Head of caudate nucleus (tissue), 42 donors: ENCODE results near the gene CHRNB2.

Experiments used
- DNase-seq, 42 donors: peaks; one replicate each; pipeline versions ENCODE4 v3.0.0 to v3.0.0-alpha.2; 2020 to 2021; ENCODE audit warnings: mixed read lengths in 7 of 42
- intact Hi-C: fragments of 100-400 bp; cut with DNase I; formaldehyde crosslinking; loops from one replicate; pipeline ENCODE4 v1.15.0; 2022

CHRNB2 gene

DNA sequence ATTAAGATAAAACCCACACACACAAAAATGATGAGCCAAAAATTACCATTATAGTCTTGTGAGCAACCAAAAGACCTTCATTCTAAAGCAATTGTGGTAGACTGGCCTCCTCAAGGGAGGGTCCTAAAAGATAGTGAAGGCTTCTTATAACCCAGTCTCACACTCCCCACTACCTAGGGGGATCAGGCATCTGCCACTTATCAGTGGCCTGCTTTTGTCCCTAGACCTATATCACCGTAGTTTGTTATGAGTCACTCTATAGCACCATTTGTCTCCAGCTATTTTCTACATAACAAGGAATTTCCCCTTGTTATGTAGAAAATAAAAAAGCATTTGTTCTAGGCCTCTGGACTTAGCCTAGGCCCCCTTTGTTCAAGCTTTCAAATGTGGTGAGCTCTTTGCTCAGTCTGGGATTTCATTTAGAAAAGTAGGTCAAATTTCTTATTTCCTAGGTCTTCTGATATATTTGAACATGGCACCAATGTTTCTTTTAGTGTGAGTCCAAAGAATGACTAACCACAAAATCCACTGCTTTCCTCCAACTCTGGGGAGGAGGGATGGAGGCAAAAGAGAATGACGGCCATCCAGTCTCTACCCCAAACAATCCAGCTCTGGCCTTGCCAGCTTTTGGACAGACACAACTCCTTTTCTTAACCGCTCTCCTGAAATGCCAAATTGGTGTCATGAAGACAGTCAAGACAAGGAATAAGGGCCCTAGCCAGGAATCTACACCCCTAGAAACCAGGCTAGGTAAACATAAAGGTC is 31.5 kb downstream of the CHRNB2 start:
- DNase-seq: peak in 7 of 42 donors; percentile 35 to 77 (median 41)
- intact Hi-C loops: no loop called here

DNA sequence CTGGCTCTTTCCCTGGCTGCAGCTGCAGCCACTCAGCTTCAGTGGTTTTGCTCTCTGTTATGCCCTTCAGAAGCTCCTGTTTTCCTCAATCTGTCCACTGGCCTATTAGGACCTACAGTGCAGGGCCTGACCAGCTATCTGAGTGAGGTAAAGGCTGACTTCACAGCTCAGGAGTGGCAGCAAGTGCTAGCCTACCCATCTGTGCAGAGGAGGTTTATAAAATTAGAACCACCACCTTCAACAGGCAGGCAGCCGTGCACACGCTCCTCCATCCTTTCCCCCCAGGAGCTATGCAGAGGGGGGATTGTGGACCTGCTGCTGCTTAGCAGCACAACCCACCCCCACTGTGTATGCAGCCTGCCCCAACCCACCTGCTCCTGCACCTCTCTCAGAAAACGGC is 32.1 kb downstream of the CHRNB2 start:
- peak in 30 of 42 donors; percentile 19 to 81 (median 51) for DNase-seq
- intact Hi-C loops: no loop called here

DNA sequence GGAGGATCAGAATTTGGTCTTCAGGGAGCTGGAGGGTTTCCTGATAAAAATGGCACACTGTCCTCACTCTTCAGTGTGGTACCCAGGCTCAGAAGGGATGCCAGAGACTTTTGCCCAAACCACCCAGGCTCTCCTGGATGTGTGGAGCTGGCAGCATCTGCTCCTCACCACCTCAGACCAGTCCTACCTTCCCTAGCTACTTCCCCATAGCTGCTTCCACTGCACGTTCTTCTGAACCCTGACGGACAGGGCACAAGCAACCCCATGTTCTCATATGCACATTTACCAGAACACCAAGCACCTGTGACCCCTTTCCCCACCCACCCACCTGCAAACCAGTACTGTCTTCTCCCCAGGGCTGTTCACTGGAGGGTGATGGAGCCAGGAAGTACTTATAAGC is 35.7 kb downstream of the CHRNB2 start:
- DNase-seq: peak in 1 of 42 donors; percentile 18

DNA sequence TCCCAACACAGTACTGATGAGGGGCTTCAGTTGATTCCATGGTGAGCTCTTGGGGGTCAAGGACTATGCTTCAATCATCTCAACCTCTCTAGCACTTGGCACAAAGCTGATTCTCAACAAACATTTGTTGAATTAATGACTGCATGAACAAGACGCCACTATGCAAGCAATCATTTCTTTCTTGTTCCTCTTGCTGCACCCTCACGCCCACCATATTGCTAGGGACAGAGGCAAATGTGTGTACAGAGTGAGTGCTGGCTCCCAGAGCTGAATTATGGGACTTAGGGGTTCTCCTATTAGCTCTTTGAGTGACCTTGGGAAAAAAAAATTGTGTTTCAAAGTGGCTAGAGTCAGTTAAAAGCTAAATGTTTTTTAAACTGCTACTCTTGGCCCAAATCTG is 38.0 kb downstream of the CHRNB2 start:
- intact Hi-C loops: loop anchor here (5.0 kb wide), 1 partner anchor 48 kb away; the partner anchor contains the start of gene UBE2Q1
- peak in 1 of 42 donors; percentile 6 for DNase-seq

More for the DNA sequence above, 35.7 kb downstream of the CHRNB2 start:
- intact Hi-C loops: no loop called here

DNA sequence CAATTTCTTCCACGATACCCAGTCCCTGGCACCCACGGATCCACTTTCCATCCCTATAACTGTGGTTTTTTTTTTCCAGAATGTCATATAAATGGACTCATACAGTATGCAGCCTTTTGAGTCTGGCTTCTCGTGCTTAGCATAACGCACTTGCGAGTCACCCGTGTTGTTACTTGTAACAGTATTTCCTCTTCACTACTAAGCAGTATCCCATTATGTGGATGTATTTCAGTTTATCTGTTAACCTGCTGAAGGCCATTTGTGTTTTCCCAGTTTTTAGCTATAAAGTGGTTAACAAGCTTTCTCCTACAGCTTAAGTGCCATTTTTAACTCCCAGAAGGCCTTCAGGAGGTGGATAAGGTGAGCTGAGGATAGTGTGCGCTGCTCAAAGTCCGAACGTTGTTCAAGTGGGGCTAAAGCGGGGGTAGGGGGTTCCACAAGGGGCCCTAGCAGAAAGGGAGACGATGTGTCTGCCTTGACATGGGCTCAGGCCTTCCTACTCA is 39.6 kb downstream of the CHRNB2 start:
- peak in 4 of 42 donors; percentile 16 to 53 (median 38) for DNase-seq
- intact Hi-C loops: loop anchor here (5.0 kb wide), 1 partner anchor 50 kb away; the partner anchor contains the start of gene UBE2Q1

DNA sequence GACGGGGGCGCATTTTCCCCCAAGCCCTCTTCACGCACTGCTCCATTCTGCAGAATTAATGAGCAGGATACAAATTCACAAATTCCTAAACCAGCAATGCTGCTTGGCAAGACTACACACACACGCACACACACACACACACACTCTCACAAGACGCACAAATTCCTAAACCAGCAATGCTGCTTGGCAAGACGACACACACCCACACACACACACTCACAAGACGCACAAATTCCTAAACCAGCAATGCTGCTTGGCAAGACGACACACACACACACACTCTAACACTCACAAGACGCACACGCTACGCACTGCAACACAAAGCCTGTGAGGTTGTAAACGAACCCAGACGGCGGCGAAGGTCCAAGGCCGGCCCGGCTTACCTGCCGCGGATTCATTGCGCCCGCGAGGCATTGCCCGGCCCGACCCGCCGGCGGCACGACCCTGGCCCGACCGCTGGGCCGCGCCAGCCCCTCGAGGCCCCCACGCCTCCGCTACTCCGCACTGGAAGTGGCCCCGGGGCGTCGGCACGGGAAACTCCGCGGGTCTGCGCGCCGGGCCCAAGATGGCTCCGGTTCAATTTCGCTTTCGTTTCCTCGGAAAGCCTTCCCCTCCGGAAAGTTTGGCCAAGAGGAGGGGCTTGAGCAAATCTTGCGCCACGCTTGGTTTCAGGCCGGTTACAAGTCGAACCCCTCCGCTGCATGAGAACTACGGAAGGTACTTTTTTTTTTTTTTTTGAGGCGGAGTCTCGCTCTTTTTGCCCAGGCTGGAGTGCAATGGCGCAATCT is 40.2 kb downstream of the CHRNB2 start, which contains the start of gene ADAR:
ADAR (minus strand) TSS at position 578 of the 788 bp plus-strand sequence; CDS start at position 398, 180 bp downstream.
- intact Hi-C loops: loop anchor here (5.0 kb wide), 1 partner anchor 51 kb away; the partner anchor contains the start of gene UBE2Q1

DNA sequence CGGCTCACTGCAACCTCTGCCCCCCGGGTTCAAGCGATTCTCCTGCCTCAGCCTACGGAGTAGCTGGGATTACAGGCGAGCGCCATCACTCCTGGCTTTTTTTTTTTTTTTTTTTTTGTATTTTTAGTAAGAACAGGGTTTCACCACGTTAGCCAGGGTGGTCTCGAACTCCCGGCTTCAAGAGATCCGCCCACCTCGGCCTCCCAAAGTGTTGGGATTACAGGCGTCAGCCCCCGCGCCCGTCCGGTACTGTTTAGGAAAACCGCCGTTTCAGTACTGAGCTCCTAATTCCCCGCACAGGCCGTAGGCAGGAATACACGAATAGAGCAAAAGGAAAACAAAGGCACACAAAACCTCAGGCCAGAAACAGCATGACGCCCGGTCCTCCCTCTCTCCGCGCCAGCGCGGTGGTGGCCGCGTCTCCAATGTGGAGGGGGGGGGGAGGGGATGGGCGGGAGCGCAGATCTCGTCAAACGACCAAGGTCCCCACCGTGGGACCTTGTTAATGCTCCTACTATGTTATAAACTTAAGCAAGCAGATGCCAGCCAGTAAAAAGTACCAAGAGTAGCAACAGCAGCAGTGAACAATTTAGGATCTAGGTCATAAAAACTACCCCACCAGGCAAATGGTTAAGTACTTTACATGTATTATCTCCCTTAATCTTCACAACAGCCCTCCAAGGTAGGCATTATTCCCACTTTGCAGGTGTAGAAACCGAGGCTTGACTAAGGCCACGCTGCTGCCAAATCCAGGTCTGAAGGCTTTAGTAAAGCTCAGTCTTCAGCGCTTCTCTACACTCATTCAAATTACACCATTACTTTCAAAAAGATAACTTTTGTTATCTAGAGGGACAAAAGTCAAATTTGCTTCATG is 41.1 kb downstream of the CHRNB2 start:
- DNase-seq: peak in 39 of 42 donors; percentile 13 to 78 (median 45)
- intact Hi-C loops: loop anchor here (5.0 kb wide), 1 partner anchor 51 kb away; the partner anchor contains the start of gene UBE2Q1

More for the DNA sequence above, 40.2 kb downstream of the CHRNB2 start, which contains the start of gene ADAR:
- peak; percentile 59 to 92 (median 81) for DNase-seq

DNA sequence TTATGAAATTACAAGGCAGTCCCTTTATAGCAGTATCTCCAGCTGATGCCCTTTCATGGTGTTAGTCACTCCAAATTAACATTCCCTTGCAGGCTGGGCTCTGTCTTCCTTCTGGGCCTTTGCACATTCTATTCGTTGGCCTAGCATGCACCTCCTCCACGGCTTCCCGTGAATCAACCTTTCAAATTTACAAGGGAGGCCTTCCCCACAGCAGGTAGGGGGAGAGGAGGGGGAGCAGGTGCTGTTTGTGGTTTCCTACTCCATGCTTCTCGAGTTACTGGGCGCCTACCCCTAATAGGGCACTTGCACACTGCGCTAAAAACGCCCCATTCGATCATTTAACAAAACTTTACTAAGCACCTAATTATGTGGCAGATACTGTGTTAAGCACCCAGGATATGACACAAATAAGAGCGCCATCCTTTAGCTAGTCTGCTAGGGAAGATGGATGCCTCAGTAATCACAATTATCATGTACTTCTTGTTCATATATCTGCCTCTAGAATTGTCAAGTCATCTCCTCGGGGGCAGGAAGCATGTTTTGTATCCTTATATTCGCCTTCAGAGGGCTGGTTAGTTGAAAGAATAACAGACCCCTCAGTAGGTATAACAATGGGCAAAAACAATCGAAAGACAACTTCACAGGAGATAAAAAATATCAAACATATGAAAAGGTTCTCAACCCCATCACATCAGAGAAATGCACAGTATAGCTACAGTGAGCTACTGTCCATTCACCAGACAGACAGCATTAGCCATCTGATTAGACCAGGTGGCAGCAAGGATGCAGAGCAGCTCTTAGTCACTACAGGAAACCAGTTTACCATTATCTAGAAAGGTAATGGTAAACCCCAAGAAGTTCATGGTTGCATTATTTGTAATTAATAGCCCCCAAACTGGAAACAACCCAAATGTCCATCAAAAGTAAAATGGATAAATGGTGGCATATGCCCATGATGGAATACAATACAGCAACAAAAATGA is 42.1 kb downstream of the CHRNB2 start:
- intact Hi-C loops: loop anchor here (5.0 kb wide), 1 partner anchor 52 kb away; the partner anchor contains the start of gene UBE2Q1
- DNase-seq: peak in 1 of 42 donors; percentile 20

DNA sequence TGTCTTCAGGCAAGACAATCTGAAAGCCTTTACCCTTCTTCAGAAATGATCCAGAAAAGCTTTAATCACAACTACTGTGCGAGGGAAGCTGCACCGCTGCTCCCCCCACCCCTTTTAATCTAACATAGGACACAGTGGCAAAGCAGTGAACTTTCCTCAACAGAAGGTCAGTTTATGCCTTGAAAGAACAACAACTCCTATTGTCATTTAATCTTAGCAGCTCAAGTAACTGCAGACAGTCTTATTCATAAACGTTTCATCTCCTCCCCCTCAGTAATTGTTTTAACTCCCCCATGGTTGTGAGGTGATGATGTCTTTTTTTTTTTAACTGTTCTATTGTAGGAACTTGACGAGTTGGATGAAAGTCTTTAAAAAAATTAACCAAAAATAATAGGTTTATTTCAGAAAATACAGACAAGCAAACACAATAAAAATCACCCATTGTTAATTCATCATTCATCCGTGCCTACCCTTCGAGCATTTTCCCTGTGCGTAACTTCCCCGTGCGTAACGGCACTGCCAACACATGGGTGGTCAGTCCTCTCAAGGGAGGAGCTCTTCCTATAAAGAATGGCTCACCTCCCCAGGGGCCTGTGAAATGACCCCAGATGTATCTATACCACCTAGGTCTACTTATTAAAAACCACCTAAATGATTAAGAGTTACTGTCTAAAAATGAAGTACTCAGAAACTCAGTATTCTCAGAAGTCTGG is 43.7 kb downstream of the CHRNB2 start:
- DNase-seq: peak in 7 of 42 donors; percentile 22 to 69 (median 43)
- intact Hi-C loops: no loop called here

DNA sequence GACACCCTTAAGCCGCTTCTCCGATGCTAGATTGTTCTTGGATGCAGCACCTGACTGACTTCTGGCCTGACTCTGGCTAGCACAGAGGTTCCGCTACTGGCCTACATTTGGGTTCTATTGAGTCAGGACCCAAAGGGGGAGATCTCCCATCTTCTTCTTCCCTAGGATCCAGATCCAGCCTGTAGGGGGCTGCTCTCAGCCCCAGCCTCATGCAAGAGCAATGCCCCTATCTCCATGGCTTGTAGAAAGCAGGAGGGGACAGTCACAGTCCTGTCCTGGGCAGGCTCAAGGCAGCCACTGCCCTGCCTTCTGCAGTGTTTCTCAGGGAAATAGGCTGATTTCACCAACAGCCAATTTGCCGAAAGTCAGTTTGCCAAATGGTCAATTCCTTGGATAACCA is 46.7 kb downstream of the CHRNB2 start:
- DNase-seq: no peak
- intact Hi-C loops: no loop called here

DNA sequence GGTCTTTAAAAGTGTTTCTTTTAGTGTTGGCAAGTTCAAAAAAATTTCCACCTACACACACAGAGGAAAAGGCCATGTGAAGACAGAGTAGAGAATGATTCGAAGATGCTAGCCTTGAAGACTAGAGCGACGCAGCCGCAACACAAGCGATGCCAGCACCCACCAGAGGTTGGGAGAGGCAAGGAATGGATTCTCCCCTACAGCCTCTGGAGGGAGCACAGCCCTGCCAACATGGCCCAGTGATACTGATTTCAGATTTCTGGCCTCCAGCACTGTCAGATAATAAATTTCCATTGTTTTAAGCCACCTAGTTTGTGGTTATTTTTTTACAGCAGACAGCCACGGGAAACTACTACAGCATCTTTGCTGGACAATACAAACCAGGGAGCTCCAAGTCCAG is 47.3 kb downstream of the CHRNB2 start:
- peak in 11 of 42 donors; percentile 15 to 65 (median 42) for DNase-seq

DNA sequence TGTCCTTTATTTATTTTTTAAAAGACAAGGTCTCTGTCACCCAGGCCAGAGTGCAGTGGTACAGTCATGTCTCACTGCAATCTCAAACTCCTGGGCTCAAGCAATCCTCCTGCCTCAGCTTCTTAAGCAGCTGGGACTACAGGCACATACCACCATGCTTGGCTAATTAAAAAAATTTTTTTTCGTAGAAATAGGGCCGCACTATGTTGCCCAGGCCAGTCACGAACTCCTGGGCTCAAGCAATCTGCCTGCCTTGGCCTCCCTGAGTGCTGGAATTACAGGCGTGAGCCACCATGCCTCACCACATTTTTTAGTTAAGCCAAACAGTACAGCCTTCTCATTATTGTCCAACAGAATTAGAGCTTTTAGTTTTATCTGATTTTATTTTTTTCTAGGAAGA is 47.8 kb downstream of the CHRNB2 start:
- DNase-seq: no peak
- intact Hi-C loops: no loop called here

More for the DNA sequence above, 47.3 kb downstream of the CHRNB2 start:
- intact Hi-C loops: no loop called here

DNA sequence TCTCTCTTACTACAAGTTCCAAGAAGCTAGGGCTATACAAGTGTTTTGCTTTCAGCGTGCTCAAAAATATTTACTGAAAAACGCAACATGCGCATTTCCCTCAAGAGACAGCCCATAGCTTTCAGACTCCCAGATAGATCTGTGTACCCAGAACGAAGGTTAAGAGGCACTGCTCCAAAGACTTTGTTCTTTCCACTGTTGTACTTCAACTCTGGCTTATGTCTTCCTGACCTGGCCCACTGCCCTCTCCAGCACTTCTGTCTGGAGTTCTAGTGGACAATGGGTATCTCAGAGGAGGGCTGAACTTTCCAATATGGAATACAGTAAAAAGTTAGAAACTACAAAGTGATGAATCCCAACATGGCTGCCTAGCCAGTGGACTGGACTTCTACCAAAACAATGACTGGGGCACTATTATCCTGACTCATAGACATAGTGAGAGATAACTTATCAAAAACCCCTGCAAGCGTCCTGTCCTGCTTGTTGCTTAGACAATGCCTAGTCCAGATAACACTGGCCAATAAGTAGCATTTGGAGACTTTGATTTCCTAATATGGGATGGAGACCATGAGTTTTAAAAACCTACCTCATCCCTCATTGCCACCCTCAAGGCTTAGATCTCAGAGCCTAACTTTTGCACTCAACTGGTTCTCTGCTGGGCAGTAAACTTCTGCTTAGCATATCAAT is 49.2 kb downstream of the CHRNB2 start:
- no peak for DNase-seq

DNA sequence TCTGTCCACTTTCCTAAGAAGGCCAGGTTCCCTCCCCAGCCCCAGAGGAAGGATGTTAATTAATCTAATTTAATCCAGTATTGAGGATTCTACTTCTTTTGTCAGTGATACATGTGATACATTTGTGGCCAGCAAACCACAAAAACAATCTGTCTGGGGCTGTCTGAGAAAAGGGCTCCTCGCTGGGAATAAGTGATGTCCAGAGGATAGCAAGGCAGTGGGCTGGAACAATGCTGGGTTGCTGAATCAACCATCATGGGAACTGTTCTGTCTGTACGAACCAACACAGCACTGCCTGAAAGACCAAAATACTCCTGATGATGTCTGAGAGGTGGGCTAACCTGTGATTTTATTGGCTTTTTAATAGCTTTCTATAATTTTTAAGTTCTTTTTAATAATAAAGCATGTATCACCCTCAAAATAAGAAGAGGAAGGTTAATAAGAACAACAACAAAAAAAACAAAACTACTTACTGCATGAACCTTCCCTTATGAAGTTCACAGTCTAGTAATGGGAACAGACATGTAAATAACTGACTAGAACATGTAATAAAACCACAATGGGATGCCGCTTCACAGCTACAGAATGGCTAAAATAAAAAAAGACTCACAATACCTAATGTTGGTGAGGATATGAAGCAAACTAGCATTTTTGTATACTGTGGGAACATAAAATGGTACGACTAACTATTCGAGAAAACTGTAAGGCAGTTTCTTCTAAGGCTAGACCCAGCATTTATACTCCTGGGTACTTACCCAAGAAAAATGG is 51.8 kb downstream of the CHRNB2 start:
- intact Hi-C loops: no loop called here
- DNase-seq: no peak

More for the DNA sequence above, 49.2 kb downstream of the CHRNB2 start:
- intact Hi-C loops: no loop called here

DNA sequence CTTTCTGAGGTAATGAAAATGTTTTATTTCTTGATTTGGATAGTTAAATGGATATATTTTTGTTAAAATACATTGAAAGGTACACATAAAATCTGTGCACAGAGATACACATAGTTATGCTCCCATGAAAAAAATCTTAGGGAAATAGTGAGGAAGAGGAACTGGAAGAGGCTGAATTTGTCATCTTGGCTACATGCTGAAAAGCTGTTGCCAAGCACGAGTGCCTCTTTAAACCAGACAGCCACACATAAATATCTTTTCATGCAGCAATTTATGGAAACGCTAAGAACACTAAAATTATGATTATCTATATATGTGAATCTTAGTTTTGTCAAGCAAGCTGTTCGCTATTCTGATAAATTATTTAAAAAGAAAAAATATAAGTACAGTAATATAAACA is 53.2 kb downstream of the CHRNB2 start:
- no peak for DNase-seq
- intact Hi-C loops: no loop called here
